ENCODE results near the gene ARFGAP1. TPM values are rescaled to one million over a fixed set of nuclear protein-coding genes. Genes with fewer than 3 reads are reported as not detected.

ARFGAP1 gene
- total and polyA plus RNA-seq, 2 of the 8 experiments (the other 6 are each of a cell fraction or from before 2014, with no cell fraction given) = 93.7 to 100 TPM

GRCh38 chr20:63236116-63236837, 36.3 kb upstream of the ARFGAP1 start:
- H2BK120ac ChIP-seq (replicated peaks; ENCODE audit: low read depth, low read length) = no peak overlapping the region
- no peaks in the 10 kb centered on the region for H3K79me2 ChIP-seq (ENCODE audit: control insufficient read depth in 1 of 2, insufficient read depth in 2 of 2, low read length in 2 of 2)
- H4K20me1 ChIP-seq (replicated peaks in 1 of 2; ENCODE audit: control insufficient read depth in 1 of 2, insufficient read depth in 2 of 2, low read length in 2 of 2) = no peaks in the 10 kb centered on the region
- peak overlapping the region; percentile 88; the same call in 1 of the 2 replicates for H2BK15ac ChIP-seq (ENCODE audit: low read length)
- H2BK20ac ChIP-seq (ENCODE audit: low read length) = peak overlapping the region; percentile 89; the same call in 1 of the 2 replicates
- H3K56ac ChIP-seq (replicated peaks; ENCODE audit: insufficient read length, low read depth, low read length) = no peak overlapping the region
- no peak overlapping the region for H3K4me2 ChIP-seq (ENCODE audit: insufficient read depth in 1 of 2, low read depth in 2 of 2, low read length in 2 of 2)
- no peak overlapping the region for H3K4me3 ChIP-seq (ENCODE audit: extremely low read depth in 1 of 4, insufficient read depth in 2 of 4, low read depth in 3 of 4, low read length in 4 of 4)
- H4K91ac ChIP-seq (replicated peaks; ENCODE audit: insufficient read length, low read length) = peak overlapping the region; percentile 69
- DNase-seq (ENCODE audit: low read depth in 1 of 2, low spot score in 2 of 2) (no peak), FAIRE-seq (no peak)
- 0 out of 2 replicates have a peak overlapping the region, but pooled peaks have one; percentile 16 for H2BK5ac ChIP-seq (ENCODE audit: low read depth, low read length)
- peak overlapping the region; percentile 60; the same call in 1 of the 2 replicates for H3K18ac ChIP-seq (ENCODE audit: extremely low read depth, low read length)
- peaks cover 0 to 19% (median 10%) of the 10 kb centered on the region in 4 experiments; a peak in 4 of 7 replicates for H3K4me1 ChIP-seq (replicated peaks in 1 of 4; ENCODE audit: control insufficient read depth in 3 of 4, insufficient read depth in 4 of 4, low read length in 3 of 4)
- H2AFZ ChIP-seq (ENCODE audit: low read length) = no peak overlapping the region
- no peak overlapping the region for H4K8ac ChIP-seq (ENCODE audit: extremely low read depth, insufficient read depth, low read length)
- no peak overlapping the region for H3K27ac ChIP-seq (ENCODE audit: low read depth, low read length)
- no peak overlapping the region for H3K14ac ChIP-seq (ENCODE audit: insufficient read length)
- WGBS, 2 experiments (ENCODE audit: extremely low coverage in 1 of 2, insufficient coverage in 1 of 2, insufficient read length in 1 of 2, insufficient replicate concordance in 2 of 2, low coverage in 1 of 2, low lambda C conversion rate in 2 of 2, missing lambda C conversion rate in 1 of 2) = 87% methylated on average over 21 of the region's 26 CpGs; no CpG with 5 or more reads in 1 of the 2 experiments
- H3K27me3 ChIP-seq (replicated peaks in 1 of 4; ENCODE audit: control insufficient read depth in 3 of 4, extremely low read depth in 1 of 4, insufficient read depth in 3 of 4, low read length in 3 of 4) = peaks cover 0 to 3% (median 1%) of the 10 kb centered on the region in 4 experiments; a peak in 1 of 7 replicates
- peak overlapping the region; percentile 40; the same call in 1 of the 2 replicates for H2BK12ac ChIP-seq (ENCODE audit: low read depth, low read length)
- H3K9ac ChIP-seq (replicated peaks in 1 of 4; ENCODE audit: extremely low read depth in 1 of 4, low read depth in 3 of 4, low read length in 3 of 4) = no peak overlapping the region
- POLR2A ChIA-PET (ENCODE audit: partially characterized antibody) = interaction anchor here (0.7 to 4.9 kb wide), 5 partner anchors 9 to 44 kb away, joined by 3 to 21 read pairs (median 10); partner anchors contain the start of gene NKAIN4
- H3K23me2 ChIP-seq (ENCODE audit: low read depth, low read length) = no peaks in the 10 kb centered on the region
- H3K9me3 ChIP-seq (ENCODE audit: insufficient read depth in 2 of 2, low read depth in 1 of 2, low read length in 1 of 2) = no peaks in the 10 kb centered on the region
- CTCF ChIA-PET (ENCODE audit: partially characterized antibody) = interaction anchor here (0.6 to 10.9 kb wide), 13 partner anchors 8 to 263 kb away, joined by 3 to 199 read pairs (median 4); partner anchors contain the start of genes COL20A1 and NKAIN4
- no peaks in the 10 kb centered on the region for H3K36me3 ChIP-seq (ENCODE audit: control insufficient read depth in 2 of 4, insufficient read depth in 4 of 4, low read length in 3 of 4)
- H4K5ac ChIP-seq (ENCODE audit: insufficient read length, low read depth, low read length) = no peak overlapping the region
- no peak overlapping the region for H3K4ac ChIP-seq (replicated peaks; ENCODE audit: insufficient read length, low read depth, low read length)
- no peak overlapping the region for H3K23ac ChIP-seq (ENCODE audit: insufficient read length)
- no peaks in the 10 kb centered on the region for H3K79me1 ChIP-seq (ENCODE audit: low read depth, low read length)
- H2AK5ac ChIP-seq (ENCODE audit: low read depth, low read length) = no peak overlapping the region
